ENCODE measurements around the gene NATD1. TPM values are rescaled to one million over a fixed set of nuclear protein-coding genes. Genes with fewer than 3 reads are reported as not detected.
A peak's percentile ranks its signal among the peaks of the same experiment; 100 is the strongest.
"Not testable (repeated sequence)": the region's sequence is repeated elsewhere in the genome, so short reads cannot be mapped to it uniquely, and the experiment has no call there.

NATD1 gene
- total RNA-seq, 1 donor from 2014 or later: 5.9 TPM

- DNase-seq (ENCODE audit: low spot score) (no peak), ATAC-seq (no peak)
These were observed 4.0 kb downstream of the NATD1 start for GRCh38 chr17:21249086-21249795.

- no peak for DNase-seq (ENCODE audit: low spot score)
- no peak for ATAC-seq
These were observed 4.7 kb downstream of the NATD1 start for GRCh38 chr17:21248500-21248899.

- no peak for DNase-seq (ENCODE audit: low spot score)
- no peak for ATAC-seq
These were observed 5.5 kb downstream of the NATD1 start for GRCh38 chr17:21247552-21248258.

GRCh38 chr17:21246698-21247097, 6.5 kb downstream of the NATD1 start:
- ATAC-seq (no peak), DNase-seq (ENCODE audit: low spot score) (no peak)

GRCh38 chr17:21245639-21246084, 7.5 kb downstream of the NATD1 start:
- peak; percentile 83 for ATAC-seq
- DNase-seq (ENCODE audit: low spot score): peak; percentile 64

- DNase-seq (ENCODE audit: low spot score) (no peak), ATAC-seq (peak; percentile 8)
These were observed 9.5 kb downstream of the NATD1 start for GRCh38 chr17:21243516-21244303.

GRCh38 chr17:21242780-21243515, 10.3 kb downstream of the NATD1 start:
- DNase-seq (ENCODE audit: low spot score) (no peak), ATAC-seq (no peak)

- DNase-seq (ENCODE audit: low spot score): no peak
- ATAC-seq: no peak
These were observed 11.0 kb downstream of the NATD1 start for GRCh38 chr17:21242026-21242697.

- DNase-seq (ENCODE audit: low spot score): no peak
- no peak for ATAC-seq
These were observed 11.6 kb downstream of the NATD1 start for GRCh38 chr17:21241564-21241963.

- DNase-seq (ENCODE audit: low spot score): no peak
- ATAC-seq: no peak
These were observed 12.7 kb downstream of the NATD1 start for GRCh38 chr17:21240369-21241055.

- no peak for DNase-seq (ENCODE audit: low spot score)
- ATAC-seq: peak; percentile 72
These were observed 13.4 kb downstream of the NATD1 start for GRCh38 chr17:21239680-21240368.

GRCh38 chr17:21235921-21236320, 17.3 kb downstream of the NATD1 start:
- DNase-seq (ENCODE audit: low spot score): no peak

GRCh38 chr17:21233581-21234347, 19.4 kb downstream of the NATD1 start:
- ATAC-seq: no peak

More at GRCh38 chr17:21235921-21236320, 17.3 kb downstream of the NATD1 start:
- no peak for ATAC-seq

GRCh38 chr17:21232033-21232749, 21.0 kb downstream of the NATD1 start:
- no peak for ATAC-seq
- DNase-seq (ENCODE audit: low spot score): no peak

More at GRCh38 chr17:21233581-21234347, 19.4 kb downstream of the NATD1 start:
- DNase-seq (ENCODE audit: low spot score): no peak

- DNase-seq (ENCODE audit: low spot score) (no peak), ATAC-seq (no peak)
These were observed 21.7 kb downstream of the NATD1 start for GRCh38 chr17:21231533-21231932.

GRCh38 chr17:21228845-21229244, 24.4 kb downstream of the NATD1 start:
- DNase-seq (ENCODE audit: low spot score): no peak
- ATAC-seq: no peak

GRCh38 chr17:21228111-21228510, 25.1 kb downstream of the NATD1 start:
- ATAC-seq: peak; percentile 80

GRCh38 chr17:21227277-21227676, 25.9 kb downstream of the NATD1 start:
- not testable (repeated sequence) for ATAC-seq; DNase-seq (ENCODE audit: low spot score)

More at GRCh38 chr17:21228111-21228510, 25.1 kb downstream of the NATD1 start:
- DNase-seq (ENCODE audit: low spot score): no peak
